Astrocyte of the hippocampus (primary cell): ENCODE results near the gene ZNF83.
A peak's percentile ranks its signal among the peaks of the same experiment; 100 is the strongest.

Source experiments
- DNase-seq: peaks from one replicate; pipeline ENCODE4 v3.0.0; 2011; ENCODE audit warnings: low read depth, low spot score

ZNF83 gene

DNA sequence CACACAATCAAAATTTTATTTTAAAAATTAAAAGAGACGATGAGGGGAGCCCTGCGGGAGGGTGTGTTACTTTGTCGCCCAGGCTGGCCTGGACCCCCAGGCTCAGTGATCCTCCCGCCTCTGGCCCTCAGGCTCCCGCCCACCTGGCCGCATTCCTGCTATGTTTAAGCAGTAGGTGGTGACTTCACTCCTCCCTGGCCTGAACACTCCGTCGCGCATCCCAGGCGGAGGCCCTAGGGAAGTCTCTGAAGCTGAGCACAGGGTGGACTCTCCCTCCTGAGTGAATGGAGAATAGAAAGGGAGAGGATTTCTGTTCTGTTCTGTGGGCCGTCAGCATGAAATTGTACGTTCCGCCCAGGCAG, 68.5 kb downstream of the ZNF83 start:
- DNase-seq = peak; percentile 62

DNA sequence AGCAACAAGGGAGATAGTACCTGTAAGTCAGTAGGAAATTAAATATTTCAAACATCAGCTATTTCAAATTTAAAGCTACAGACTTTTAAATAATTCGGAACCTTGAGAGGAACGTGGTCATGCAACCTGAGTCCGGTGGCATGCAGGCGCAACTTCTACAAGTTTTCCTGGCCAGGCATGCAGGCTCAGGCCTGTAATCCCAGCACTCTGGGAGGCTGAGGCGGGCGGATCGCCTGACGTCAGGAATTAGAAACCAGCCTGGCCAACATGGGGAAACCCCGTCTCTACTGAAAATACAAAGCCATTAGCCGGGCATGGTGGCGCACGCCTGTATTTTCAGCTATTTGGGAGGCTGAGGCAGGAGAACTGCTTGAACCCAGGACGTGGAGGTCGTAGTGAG, 70.2 kb downstream of the ZNF83 start:
- no peak for DNase-seq

DNA sequence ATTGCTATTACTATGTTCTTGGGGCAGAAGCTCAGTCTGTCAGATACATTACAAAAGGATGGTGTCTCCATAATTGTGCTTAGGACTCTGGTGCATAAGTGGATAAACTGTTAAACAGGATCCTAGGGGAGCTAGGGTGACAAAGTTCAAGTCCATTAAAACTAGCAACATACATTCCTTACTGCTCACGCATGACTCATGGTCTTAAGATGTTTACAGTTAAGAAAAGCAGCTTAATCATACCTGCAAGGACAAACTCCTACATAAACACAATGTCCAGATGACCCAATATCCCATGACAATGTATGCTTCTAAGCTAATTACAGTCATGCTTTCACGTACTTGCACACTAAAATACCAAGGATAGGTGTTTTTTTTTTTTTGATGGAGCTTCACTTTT, 71.6 kb downstream of the ZNF83 start:
- no peak for DNase-seq

DNA sequence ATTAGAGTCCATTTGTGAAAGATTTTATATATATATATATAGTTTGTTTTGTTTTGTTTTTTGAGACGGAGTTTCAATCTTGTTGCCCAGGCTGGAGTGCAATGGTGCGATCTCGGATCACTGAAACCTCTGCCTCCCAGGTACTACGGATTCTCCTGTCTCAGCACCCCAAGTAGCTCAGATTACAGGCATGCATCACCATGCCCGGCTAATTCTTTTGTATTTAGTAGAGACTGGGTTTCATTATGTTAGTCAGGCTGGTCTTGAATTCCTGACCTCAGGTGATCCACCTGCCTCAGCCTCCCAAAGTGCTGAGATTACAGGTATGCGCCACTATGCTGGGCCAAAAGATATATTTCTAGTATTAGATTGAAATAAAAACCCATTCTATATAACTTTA, 72.0 kb downstream of the ZNF83 start:
- no peak for DNase-seq
